ENCODE measurements around the gene MRFAP1L1. TPM values are rescaled to one million over a fixed set of nuclear protein-coding genes. Genes with fewer than 3 reads are reported as not detected.

The MRFAP1L1 gene
- total and polyA plus RNA-seq, 9 of the 15 experiments (the other 6 are each of a cell fraction or from before 2014, with no cell fraction given) = 37.6 to 111 (median 83.8) TPM

- TF ChIP-seq, protein P1, sequence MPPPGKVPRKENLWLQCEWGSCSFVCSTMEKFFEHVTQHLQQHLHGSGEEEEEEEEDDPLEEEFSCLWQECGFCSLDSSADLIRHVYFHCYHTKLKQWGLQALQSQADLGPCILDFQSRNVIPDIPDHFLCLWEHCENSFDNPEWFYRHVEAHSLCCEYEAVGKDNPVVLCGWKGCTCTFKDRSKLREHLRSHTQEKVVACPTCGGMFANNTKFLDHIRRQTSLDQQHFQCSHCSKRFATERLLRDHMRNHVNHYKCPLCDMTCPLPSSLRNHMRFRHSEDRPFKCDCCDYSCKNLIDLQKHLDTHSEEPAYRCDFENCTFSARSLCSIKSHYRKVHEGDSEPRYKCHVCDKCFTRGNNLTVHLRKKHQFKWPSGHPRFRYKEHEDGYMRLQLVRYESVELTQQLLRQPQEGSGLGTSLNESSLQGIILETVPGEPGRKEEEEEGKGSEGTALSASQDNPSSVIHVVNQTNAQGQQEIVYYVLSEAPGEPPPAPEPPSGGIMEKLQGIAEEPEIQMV (tag; conservative IDR thresholded peaks at IDR 0.05; ENCODE audit: low read depth) = no peak
- TF ChIP-seq ETV1 (tag; conservative IDR thresholded peaks at IDR 0.05; ENCODE audit: low read depth) = 0 out of 2 replicates have a peak, but pooled peaks have one; percentile 9
- TF ChIP-seq, protein P2, sequence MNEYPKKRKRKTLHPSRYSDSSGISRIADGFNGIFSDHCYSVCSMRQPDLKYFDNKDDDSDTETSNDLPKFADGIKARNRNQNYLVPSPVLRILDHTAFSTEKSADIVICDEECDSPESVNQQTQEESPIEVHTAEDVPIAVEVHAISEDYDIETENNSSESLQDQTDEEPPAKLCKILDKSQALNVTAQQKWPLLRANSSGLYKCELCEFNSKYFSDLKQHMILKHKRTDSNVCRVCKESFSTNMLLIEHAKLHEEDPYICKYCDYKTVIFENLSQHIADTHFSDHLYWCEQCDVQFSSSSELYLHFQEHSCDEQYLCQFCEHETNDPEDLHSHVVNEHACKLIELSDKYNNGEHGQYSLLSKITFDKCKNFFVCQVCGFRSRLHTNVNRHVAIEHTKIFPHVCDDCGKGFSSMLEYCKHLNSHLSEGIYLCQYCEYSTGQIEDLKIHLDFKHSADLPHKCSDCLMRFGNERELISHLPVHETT (CRISPR knock-in tag; conservative IDR thresholded peaks at IDR 0.05 in 1 of 2, IDR thresholded peaks at IDR 0.05 in 1 of 2) = 0 out of 4 replicates have a peak, but pooled peaks of 1 of the 2 experiments have one; percentile 37
- no peak for TF ChIP-seq TEAD2 (tag; IDR thresholded peaks at IDR 0.05)
- TF ChIP-seq NFXL1 (CRISPR knock-in tag; IDR thresholded peaks at IDR 0.05) = no peak
- TF ChIP-seq CEBPG (CRISPR knock-in tag; IDR thresholded peaks at IDR 0.05) = peak; percentile 83
- peak; percentile 92 to 96 for TF ChIP-seq CEBPG (tag; conservative IDR thresholded peaks at IDR 0.05 in 1 of 2, IDR thresholded peaks at IDR 0.05 in 1 of 2)
- TF ChIP-seq MAZ (CRISPR knock-in tag; conservative IDR thresholded peaks at IDR 0.05 in 1 of 2, IDR thresholded peaks at IDR 0.05 in 1 of 2) = 0 out of 4 replicates have a peak, but pooled peaks of 1 of the 2 experiments have one; percentile 17
- TF ChIP-seq HEY1 (CRISPR knock-in tag; IDR thresholded peaks at IDR 0.05; ENCODE audit: borderline replicate concordance) = no peak
- no peak for TF ChIP-seq CREB3 (tag; conservative IDR thresholded peaks at IDR 0.05; ENCODE audit: low read depth)
- no peak for TF ChIP-seq HDGF (IDR thresholded peaks at IDR 0.05)
- TF ChIP-seq ZKSCAN1 (IDR thresholded peaks at IDR 0.05; ENCODE audit: low read depth, low read length) = no peak
- TF ChIP-seq NFE2 (IDR thresholded peaks at IDR 0.05; ENCODE audit: low read depth) = no peak
- TF ChIP-seq CTCF (IDR thresholded peaks at IDR 0.05 in 2 of 3, conservative IDR thresholded peaks at IDR 0.05 in 1 of 3; ENCODE audit: insufficient read depth in 2 of 3, low read depth in 1 of 3, low read length in 3 of 3) = peak; percentile 34 to 42 (median 40); a peak in 4 of 6 replicates
- TF ChIP-seq ESRRA (IDR thresholded peaks at IDR 0.05; ENCODE audit: borderline replicate concordance, low read depth) = no peak
- no peak for TF ChIP-seq NCOA1 (IDR thresholded peaks at IDR 0.05; ENCODE audit: low read depth)
Measured at GRCh38 chr4:6695660-6696610, 13.7 kb downstream of the MRFAP1L1 start (continued).
